Activated naive CD8-positive, alpha-beta T cell treated with anti-CD3 and anti-CD28 coated beads, Interleukin-2, amount 10 ng/mL, durations not matched to agents 7 days and 5 days (primary cell): Measurements from ENCODE around the gene MTG2. TPM values are rescaled to one million over a fixed set of nuclear protein-coding genes. Genes with fewer than 3 reads are reported as not detected.

Experiments used
- ATAC-seq: fragments of 150-1000 bp; cut with Tn5 transposase; one replicate; pipeline ENCODE4 v1.10.0; 2021; ENCODE audit warnings: low read depth, moderate library complexity
- POLR2A ChIA-PET: fragments of 350-600 bp; sonication (Branson Sonifier 250); formaldehyde crosslinking; loops from one replicate; lab custom pipeline; 2021; ENCODE audit warnings: antibody characterized with exemption; lab: Charles Lee
- DNase-seq: peaks from one replicate; pipeline ENCODE4 v3.0.0; 2021
- H3K27ac Mint-ChIP-seq: one replicate; pipeline ENCODE4 v1.8.0; 2022; ENCODE audit warnings: mild to moderate bottlenecking, mixed read lengths
- H3K27me3 Mint-ChIP-seq: one replicate; pipeline ENCODE4 v1.8.0; 2022; ENCODE audit warnings: mild to moderate bottlenecking, moderate library complexity, mixed read lengths
- H3K36me3 Mint-ChIP-seq: one replicate; pipeline ENCODE4 v1.8.0; 2021; ENCODE audit warnings: mild to moderate bottlenecking, mixed read lengths
- H3K4me1 Mint-ChIP-seq: one replicate; pipeline ENCODE4 v1.8.0; 2021; ENCODE audit warnings: mixed read lengths
- H3K4me3 Mint-ChIP-seq: one replicate; pipeline ENCODE4 v1.8.0; 2022; ENCODE audit warnings: mild to moderate bottlenecking, moderate library complexity, mixed read lengths
- H3K9me3 Mint-ChIP-seq: one replicate; pipeline ENCODE4 v1.8.0; 2021; ENCODE audit warnings: mixed read lengths
- total RNA-seq, 2 experiments: library from RNA; stranded (reverse); gene quantifications; one replicate each; pipeline ENCODE4 v1.2.3, GENCODE V29; 2021

Gene MTG2
- total RNA-seq: 10 to 100 TPM; 34.9 to 39.5 TPM

GRCh38 chr20:62182469-62183425, at the start of gene MTG2:
Gene MTG2 (plus strand): TSS chr20:62183028. CDS start chr20:62193421, 10,393 bp downstream.
- no peaks in the 10 kb centered on the region for H3K9me3 Mint-ChIP-seq
- DNase-seq: peak; percentile 93
- POLR2A ChIA-PET: interaction anchor here (0.7 to 1.3 kb wide), 3 partner anchors 116 to 204 kb away, joined by 3 to 6 read pairs (median 3); partner anchors contain the start of genes RPS21 and TAF4

GRCh38 chr20:62133051-62133845, 49.6 kb upstream of the MTG2 start:
- Mint-ChIP-seq H3K27me3 (no peaks in the 10 kb centered on the region), H3K4me1 (peaks cover 12% of the 10 kb centered on the region), H3K4me3 (no peak overlapping the region), H3K9me3 (no peaks in the 10 kb centered on the region), H3K27ac (peak overlapping the region; percentile 16), H3K36me3 (peaks cover 33% of the 10 kb centered on the region)
- POLR2A ChIA-PET: interaction anchor here (2.1 kb wide), 1 partner anchor 66 kb away, joined by 8 read pairs; no protein-coding TSS in a partner anchor
- DNase-seq (no peak), ATAC-seq (no peak)

More at GRCh38 chr20:62182469-62183425, at the start of gene MTG2:
- Mint-ChIP-seq H3K27me3 (no peaks in the 10 kb centered on the region), H3K4me3 (peak within 1 kb of the TSS; percentile 94), H3K36me3 (peaks cover 1% of the 10 kb centered on the region), H3K27ac (peak within 1 kb of the TSS; percentile 96), H3K4me1 (peaks cover 26% of the 10 kb centered on the region)
- ATAC-seq: peak; percentile 98

GRCh38 chr20:62133864-62134263, 49.0 kb upstream of the MTG2 start:
- Mint-ChIP-seq H3K9me3 (no peaks in the 10 kb centered on the region), H3K27me3 (no peaks in the 10 kb centered on the region), H3K27ac (peak overlapping the region; percentile 67), H3K36me3 (peaks cover 31% of the 10 kb centered on the region), H3K4me3 (no peak overlapping the region), H3K4me1 (peaks cover 12% of the 10 kb centered on the region)
- POLR2A ChIA-PET: interaction anchor here (1.1 to 2.1 kb wide), 2 partner anchors 11 to 67 kb away, joined by 3 to 8 read pairs; no protein-coding TSS in a partner anchor
- no peak for DNase-seq
- peak; percentile 30 for ATAC-seq

GRCh38 chr20:62134735-62135231, 48.0 kb upstream of the MTG2 start:
- peaks cover 10% of the 10 kb centered on the region for H3K4me1 Mint-ChIP-seq
- no peak overlapping the region for H3K27ac Mint-ChIP-seq
- no peaks in the 10 kb centered on the region for H3K9me3 Mint-ChIP-seq
- no peak overlapping the region for H3K4me3 Mint-ChIP-seq
- POLR2A ChIA-PET: interaction anchor here (1.1 to 1.9 kb wide), 4 partner anchors 11 to 123 kb away, joined by 3 to 11 read pairs (median 4); no protein-coding TSS in a partner anchor
- DNase-seq (no peak), ATAC-seq (no peak)
- no peaks in the 10 kb centered on the region for H3K27me3 Mint-ChIP-seq
- peaks cover 34% of the 10 kb centered on the region for H3K36me3 Mint-ChIP-seq

GRCh38 chr20:62135573-62136266, 47.1 kb upstream of the MTG2 start:
- H3K36me3 Mint-ChIP-seq: peaks cover 37% of the 10 kb centered on the region
- H3K4me1 Mint-ChIP-seq: peaks cover 18% of the 10 kb centered on the region
- no peaks in the 10 kb centered on the region for H3K27me3 Mint-ChIP-seq
- H3K4me3 Mint-ChIP-seq: no peak overlapping the region
- DNase-seq: no peak
- ATAC-seq: no peak
- POLR2A ChIA-PET: interaction anchor here (1.1 to 1.9 kb wide), 4 partner anchors 12 to 124 kb away, joined by 3 to 11 read pairs (median 4); no protein-coding TSS in a partner anchor
- H3K27ac Mint-ChIP-seq: no peak overlapping the region
- H3K9me3 Mint-ChIP-seq: no peaks in the 10 kb centered on the region

GRCh38 chr20:62136283-62137091, 46.3 kb upstream of the MTG2 start:
- POLR2A ChIA-PET: interaction anchor here (1.1 to 1.9 kb wide), 4 partner anchors 13 to 125 kb away, joined by 3 to 11 read pairs (median 4); no protein-coding TSS in a partner anchor
- H3K27me3 Mint-ChIP-seq: no peaks in the 10 kb centered on the region
- peaks cover 25% of the 10 kb centered on the region for H3K4me1 Mint-ChIP-seq
- H3K9me3 Mint-ChIP-seq: no peaks in the 10 kb centered on the region
- no peak overlapping the region for H3K4me3 Mint-ChIP-seq
- peak overlapping the region; percentile 60 for H3K27ac Mint-ChIP-seq
- peaks cover 37% of the 10 kb centered on the region for H3K36me3 Mint-ChIP-seq
- ATAC-seq (peak; percentile 61), DNase-seq (peak; percentile 74)

- peaks cover 34% of the 10 kb centered on the region for H3K36me3 Mint-ChIP-seq
- no peaks in the 10 kb centered on the region for H3K9me3 Mint-ChIP-seq
- peak overlapping the region; percentile 60 for H3K27ac Mint-ChIP-seq
- POLR2A ChIA-PET: interaction anchor here (1.1 kb wide), 1 partner anchor 15 kb away, joined by 4 read pairs; no protein-coding TSS in a partner anchor
- DNase-seq (no peak), ATAC-seq (no peak)
- no peaks in the 10 kb centered on the region for H3K27me3 Mint-ChIP-seq
- H3K4me3 Mint-ChIP-seq: no peak overlapping the region
- peaks cover 29% of the 10 kb centered on the region for H3K4me1 Mint-ChIP-seq
Measured at GRCh38 chr20:62137092-62137384, 45.8 kb upstream of the MTG2 start.

- peak overlapping the region; percentile 60 for H3K27ac Mint-ChIP-seq
- H3K4me1 Mint-ChIP-seq: peaks cover 29% of the 10 kb centered on the region
- no peaks in the 10 kb centered on the region for H3K27me3 Mint-ChIP-seq
- POLR2A ChIA-PET: no interaction called here
- DNase-seq (no peak), ATAC-seq (no peak)
- no peak overlapping the region for H3K4me3 Mint-ChIP-seq
- no peaks in the 10 kb centered on the region for H3K9me3 Mint-ChIP-seq
- peaks cover 30% of the 10 kb centered on the region for H3K36me3 Mint-ChIP-seq
Measured at GRCh38 chr20:62137478-62138203, 45.2 kb upstream of the MTG2 start.

- DNase-seq (no peak), ATAC-seq (no peak)
- H3K27ac Mint-ChIP-seq: peak overlapping the region; percentile 50
- H3K36me3 Mint-ChIP-seq: peaks cover 30% of the 10 kb centered on the region
- no peaks in the 10 kb centered on the region for H3K27me3 Mint-ChIP-seq
- POLR2A ChIA-PET: no interaction called here
- H3K4me1 Mint-ChIP-seq: peaks cover 29% of the 10 kb centered on the region
- H3K4me3 Mint-ChIP-seq: no peak overlapping the region
- H3K9me3 Mint-ChIP-seq: no peaks in the 10 kb centered on the region
Measured at GRCh38 chr20:62138204-62138543, 44.7 kb upstream of the MTG2 start.

GRCh38 chr20:62138912-62139311, 43.9 kb upstream of the MTG2 start:
- Mint-ChIP-seq H3K9me3 (no peaks in the 10 kb centered on the region), H3K36me3 (peaks cover 29% of the 10 kb centered on the region), H3K27me3 (no peaks in the 10 kb centered on the region), H3K4me3 (no peak overlapping the region), H3K4me1 (peaks cover 29% of the 10 kb centered on the region), H3K27ac (peak overlapping the region; percentile 38)
- ATAC-seq: no peak
- no peak for DNase-seq
- POLR2A ChIA-PET: no interaction called here

GRCh38 chr20:62139636-62140035, 43.2 kb upstream of the MTG2 start:
- H3K27ac Mint-ChIP-seq: no peak overlapping the region
- POLR2A ChIA-PET: interaction anchor here (0.6 kb wide), 1 partner anchor 13 kb away, joined by 3 read pairs; no protein-coding TSS in a partner anchor
- H3K27me3 Mint-ChIP-seq: no peaks in the 10 kb centered on the region
- no peaks in the 10 kb centered on the region for H3K9me3 Mint-ChIP-seq
- H3K36me3 Mint-ChIP-seq: peaks cover 26% of the 10 kb centered on the region
- DNase-seq: no peak
- no peak for ATAC-seq
- H3K4me1 Mint-ChIP-seq: peaks cover 32% of the 10 kb centered on the region
- H3K4me3 Mint-ChIP-seq: no peak overlapping the region
